BJ (cell line): ENCODE results near the gene JUP. TPM values are rescaled to one million over a fixed set of nuclear protein-coding genes. Genes with fewer than 3 reads are reported as not detected.

ENCODE experiments used
- CTCF ChIA-PET: fragments of 350-600 bp; formaldehyde crosslinking; extraction: SDS; loops from one replicate; lab custom pipeline; 2021; ENCODE audit warnings: antibody characterized with exemption, inconsistent platforms; lab: Yijun Ruan, JAX
- POLR2A ChIA-PET: fragments of 300-600 bp; sonication (Branson Sonifier 250); formaldehyde crosslinking; extraction: SDS; loops from one replicate; lab custom pipeline; 2021; ENCODE audit warnings: antibody characterized with exemption; lab: Charles Lee
- DNase-seq: peaks from one replicate; pipeline ENCODE4 v3.0.0-alpha.2; 2011; ENCODE audit warnings: low read depth
- H3K27me3 ChIP-seq: 2 replicates; pipeline ENCODE4 v1.6.0; 2011; ENCODE audit warnings: low read length; ENCODE audit not compliant: control insufficient read depth, insufficient read depth
- H3K36me3 ChIP-seq: 2 replicates; pipeline ENCODE4 v1.5.1; 2011; ENCODE audit warnings: low read length; ENCODE audit not compliant: control insufficient read depth, insufficient read depth
- H3K4me3 ChIP-seq: 2 replicates; pipeline ENCODE4 v1.5.1; 2011; ENCODE audit warnings: low read depth, mild to moderate bottlenecking, control low read depth, low read length
- CTCF ChIP-seq: IDR thresholded peaks from 2 replicates; pipeline ENCODE4 v1.5.1; 2011; ENCODE audit warnings: low read depth, mild to moderate bottlenecking, control low read depth, inconsistent platforms, low read length, moderate library complexity; ENCODE audit not compliant: insufficient read depth
- polyA plus RNA-seq: library from polyadenylated mRNA; depleted of rRNA; stranded (reverse); fragments of >200 nt; gene quantifications from 2 replicates; pipeline ENCODE4 v1.2.3, GENCODE V29; 2011

JUP gene
- polyA plus RNA-seq, 1 experiment, result 9.4 TPM

GRCh38 chr17:41733348-41734138 is 53.0 kb downstream of the JUP start:
- peaks cover 45% of the 10 kb centered on the region for H3K27me3 ChIP-seq
- no peak for TF ChIP-seq CTCF
- DNase-seq, result no peak
- CTCF ChIA-PET, result interaction anchor here (1.0 to 14.6 kb wide), 3 partner anchors 53 to 75 kb away, joined by 3 to 125 read pairs (median 3); partner anchors contain the start of gene JUP
- H3K4me3 ChIP-seq, result peak overlapping the region; percentile 41
- POLR2A ChIA-PET, result no interaction called here
- no peaks in the 10 kb centered on the region for H3K36me3 ChIP-seq

- CTCF ChIA-PET, result interaction anchor here (0.6 to 14.6 kb wide), 4 partner anchors 11 to 340 kb away, joined by 3 to 125 read pairs (median 3); no protein-coding TSS in a partner anchor
- DNase-seq, result no peak
- TF ChIP-seq CTCF, result no peak
- peaks cover 39% of the 10 kb centered on the region for H3K27me3 ChIP-seq
- H3K36me3 ChIP-seq, result no peaks in the 10 kb centered on the region
- POLR2A ChIA-PET, result interaction anchor here (0.7 kb wide), 1 partner anchor 39 kb away, joined by 3 read pairs; no protein-coding TSS in a partner anchor
- H3K4me3 ChIP-seq, result no peak overlapping the region
These were observed 54.7 kb downstream of the JUP start for GRCh38 chr17:41731836-41732235.

- Histone ChIP-seq H3K4me3 (no peak overlapping the region), H3K27me3 (peaks cover 32% of the 10 kb centered on the region), H3K36me3 (no peaks in the 10 kb centered on the region)
- no peak for DNase-seq
- CTCF ChIA-PET, result interaction anchor here (0.6 to 14.6 kb wide), 4 partner anchors 10 to 230 kb away, joined by 3 to 125 read pairs (median 3); no protein-coding TSS in a partner anchor
- POLR2A ChIA-PET, result no interaction called here
- no peak for TF ChIP-seq CTCF
These were observed 56.0 kb downstream of the JUP start for GRCh38 chr17:41730479-41730878.

- TF ChIP-seq CTCF, result no peak
- ChIA-PET POLR2A (no interaction called here), CTCF (no interaction called here)
- no peak for DNase-seq
- H3K36me3 ChIP-seq, result no peaks in the 10 kb centered on the region
- peaks cover 22% of the 10 kb centered on the region for H3K27me3 ChIP-seq
- H3K4me3 ChIP-seq, result no peak overlapping the region
These were observed 58.5 kb downstream of the JUP start for GRCh38 chr17:41728056-41728455.

GRCh38 chr17:41725134-41725533 is 61.4 kb downstream of the JUP start:
- no peak for DNase-seq
- CTCF ChIA-PET, result interaction anchor here (0.8 to 3.0 kb wide), 4 partner anchors 12 to 235 kb away, joined by 3 to 12 read pairs (median 4); no protein-coding TSS in a partner anchor

More at GRCh38 chr17:41725134-41725533, 61.4 kb downstream of the JUP start:
- POLR2A ChIA-PET, result no interaction called here
- Histone ChIP-seq H3K4me3 (no peak overlapping the region), H3K27me3 (peaks cover 5% of the 10 kb centered on the region), H3K36me3 (no peaks in the 10 kb centered on the region)
- TF ChIP-seq CTCF, result no peak
